GM18858 (cell line): ENCODE results near the gene SYT13.
"Not testable (repeated sequence)": the region's sequence is repeated elsewhere in the genome, so short reads cannot be mapped to it uniquely, and the experiment has no call there.

Experiments used
- ATAC-seq: cut with Tn5 transposase; IDR thresholded peaks from one replicate; pipeline ENCODE4 v1.9.1; 2021; ENCODE audit not compliant: unreplicated experiment

The SYT13 gene

GRCh38 chr11:45313171-45313865 is 27.2 kb upstream of the SYT13 start:
- ATAC-seq = no peak

DNA sequence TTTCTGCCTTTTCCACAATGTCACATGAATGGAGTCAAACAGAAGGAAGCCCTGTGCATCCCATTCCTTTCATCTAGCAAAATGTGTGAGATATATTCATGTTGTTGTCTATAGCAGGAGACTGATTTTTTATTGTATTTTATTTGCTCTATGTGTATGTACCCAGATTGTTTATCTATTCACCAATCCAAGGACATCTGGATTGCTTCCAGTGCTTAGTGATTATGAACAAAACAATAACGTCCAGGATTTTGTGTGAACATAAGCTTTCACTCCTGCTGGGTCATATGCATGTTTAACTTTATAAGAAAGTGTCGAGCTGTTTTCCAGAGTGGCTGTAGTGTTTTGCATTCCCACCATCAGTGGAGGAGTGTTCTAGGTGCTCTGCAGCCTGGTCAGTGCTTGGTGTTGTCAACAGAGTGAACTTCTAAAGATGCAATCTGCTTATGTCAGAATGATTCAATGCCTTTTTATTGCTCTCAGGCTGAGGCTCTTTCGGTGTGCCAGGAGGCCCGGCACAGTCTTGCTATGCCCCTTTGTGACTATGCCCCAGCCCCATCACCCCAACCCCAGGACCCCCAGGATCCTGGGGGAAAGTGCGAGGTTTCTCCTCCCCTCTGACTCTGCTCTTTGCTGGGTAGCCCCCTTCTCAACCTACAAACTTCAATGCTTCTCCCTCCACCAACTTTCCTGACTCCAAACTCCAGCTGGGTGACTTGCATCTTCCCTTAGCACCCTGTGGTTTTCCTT is 19.9 kb upstream of the SYT13 start:
- ATAC-seq = no peak

DNA sequence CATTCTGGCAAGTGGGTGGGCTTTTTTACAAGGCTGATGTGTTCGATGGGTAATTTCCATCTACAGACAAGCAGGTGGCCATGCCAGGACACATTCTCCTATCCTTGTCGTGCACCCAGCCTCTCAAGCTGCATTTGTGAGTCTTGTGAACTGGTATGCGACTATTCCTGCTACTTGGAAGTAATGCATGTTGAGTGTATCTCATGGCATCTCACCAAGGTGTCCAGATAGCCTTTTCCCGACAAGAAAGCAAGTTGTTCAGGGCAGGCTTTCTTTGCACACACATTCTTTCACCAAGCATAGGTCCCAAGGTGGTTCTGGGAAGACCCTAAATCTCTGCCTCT is 18.8 kb upstream of the SYT13 start:
- no peak for ATAC-seq

DNA sequence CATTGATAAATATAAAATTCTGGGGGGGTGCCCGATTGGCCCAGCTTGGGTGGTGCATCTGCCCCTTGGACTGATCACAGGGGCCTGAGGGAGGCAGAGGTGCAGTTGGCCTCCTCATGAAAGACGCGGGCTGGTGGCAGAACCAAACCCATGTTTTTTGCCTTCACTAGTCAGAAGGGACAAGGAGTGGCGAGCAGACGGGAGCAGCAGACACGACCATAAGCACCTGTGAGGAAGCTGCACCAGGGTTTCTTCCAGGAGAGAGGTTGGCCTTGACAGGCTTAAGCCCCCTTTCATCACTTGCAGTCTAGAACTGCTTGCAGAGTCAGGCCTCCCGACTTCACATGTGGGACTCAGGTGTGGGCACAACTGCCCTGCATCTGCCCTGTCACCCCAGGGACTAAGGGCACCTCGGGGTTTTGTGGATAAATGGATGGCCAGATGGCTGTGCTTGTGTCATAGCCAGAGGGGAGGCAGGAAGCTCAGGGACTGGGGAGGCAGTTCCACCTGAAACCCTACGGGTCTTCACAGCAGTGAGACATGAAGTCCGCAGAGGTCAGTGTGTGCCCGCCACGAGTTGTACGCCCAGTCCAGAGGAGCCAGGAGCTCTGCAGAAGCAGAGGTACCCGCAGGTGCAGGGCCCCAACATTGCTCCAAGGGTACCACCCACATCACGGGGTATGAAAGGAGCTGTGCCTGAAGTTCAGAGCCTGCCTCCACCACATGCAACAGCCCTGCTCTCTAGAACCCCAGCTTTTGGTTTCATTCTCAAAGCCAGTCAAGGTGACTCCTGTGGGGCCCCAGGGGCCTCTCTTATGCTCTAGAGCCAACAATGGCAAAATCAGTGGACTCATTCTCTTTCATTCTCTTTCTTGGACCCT is 18.2 kb upstream of the SYT13 start:
- ATAC-seq = no peak

GRCh38 chr11:45303316-45303715 is 17.2 kb upstream of the SYT13 start:
- no peak for ATAC-seq

GRCh38 chr11:45301537-45302246 is 15.6 kb upstream of the SYT13 start:
- ATAC-seq = no peak

DNA sequence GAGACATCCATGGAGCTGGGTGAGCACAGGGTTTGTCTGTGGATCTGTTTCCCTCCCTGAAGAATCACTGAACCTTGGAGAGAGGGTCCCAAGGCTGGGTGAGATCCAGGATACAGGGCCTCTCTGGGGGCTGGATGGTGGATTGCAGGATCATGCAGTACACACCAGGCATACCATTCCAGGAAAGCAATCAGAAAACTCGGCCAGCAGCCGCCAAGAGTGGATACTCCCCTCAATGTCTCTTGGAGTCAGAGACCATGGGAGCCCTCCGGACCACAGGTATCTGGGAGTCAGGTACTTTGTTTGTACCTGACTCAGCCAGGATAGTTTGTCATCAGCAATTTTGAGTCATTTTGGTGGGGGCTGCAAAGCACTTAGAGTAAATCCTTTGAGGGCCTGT is 14.6 kb upstream of the SYT13 start:
- ATAC-seq = no peak

GRCh38 chr11:45298718-45299117 is 12.6 kb upstream of the SYT13 start:
- ATAC-seq = no peak

DNA sequence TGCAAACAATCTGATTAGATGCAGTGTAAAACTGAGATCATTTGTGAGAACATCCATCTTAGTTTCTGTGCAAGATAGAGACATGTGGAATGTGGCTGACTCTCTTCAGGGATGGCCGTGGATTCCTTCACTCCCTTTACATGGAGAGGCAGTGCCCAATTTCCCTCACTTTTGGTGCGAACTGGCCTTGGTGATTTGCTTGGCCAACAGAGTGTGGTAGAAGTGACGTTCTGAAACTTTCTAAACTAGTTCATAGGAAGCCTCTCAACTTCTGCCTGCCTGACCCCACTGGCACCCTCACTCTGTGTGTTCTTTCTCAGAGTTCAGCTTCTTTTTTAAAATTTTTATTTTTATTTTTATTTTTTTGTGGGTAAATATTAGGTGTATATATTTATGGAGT is 9.9 kb upstream of the SYT13 start:
- no peak for ATAC-seq

DNA sequence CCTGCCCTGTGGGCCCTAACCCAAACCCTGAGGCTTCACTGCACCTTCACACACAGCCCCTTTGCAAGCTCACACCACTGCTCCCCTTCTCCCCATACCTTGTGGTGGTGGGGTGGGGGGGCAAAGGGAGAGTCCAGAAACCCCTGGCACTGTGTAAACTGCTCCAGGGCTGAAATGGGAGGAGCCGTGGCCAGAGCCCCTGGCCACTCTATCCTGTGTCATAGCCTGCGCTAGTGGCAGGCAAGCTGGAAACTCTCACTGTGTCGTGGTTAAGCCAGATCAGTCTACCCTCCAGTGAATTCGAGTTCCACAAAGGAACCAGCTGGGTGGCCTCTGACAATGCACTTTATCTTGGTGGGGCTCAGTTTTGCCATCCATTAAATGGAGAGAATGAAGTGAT is 8.4 kb upstream of the SYT13 start:
- no peak for ATAC-seq

GRCh38 chr11:45293566-45294192 is 7.5 kb upstream of the SYT13 start:
- not testable (repeated sequence) for ATAC-seq

DNA sequence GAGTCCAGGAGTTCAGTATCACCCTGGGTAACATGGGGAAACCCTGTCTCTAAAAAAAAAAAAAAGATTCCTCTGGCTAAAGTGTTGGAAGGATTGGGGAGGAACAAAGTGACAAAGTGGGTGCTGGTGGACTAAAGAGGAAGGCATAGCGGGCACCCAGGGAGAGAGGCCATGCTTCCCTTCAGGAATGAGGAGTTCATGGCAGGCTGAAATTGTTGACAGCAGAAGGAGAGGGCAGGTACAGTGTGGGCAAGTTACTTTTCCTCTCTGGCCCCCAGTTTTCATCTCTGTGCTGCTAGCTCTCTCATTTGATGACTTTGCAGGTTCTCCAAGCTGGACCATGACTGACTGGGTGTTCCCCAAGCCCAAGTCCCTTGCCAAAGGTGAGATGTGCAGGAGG is 4.4 kb upstream of the SYT13 start:
- no peak for ATAC-seq

DNA sequence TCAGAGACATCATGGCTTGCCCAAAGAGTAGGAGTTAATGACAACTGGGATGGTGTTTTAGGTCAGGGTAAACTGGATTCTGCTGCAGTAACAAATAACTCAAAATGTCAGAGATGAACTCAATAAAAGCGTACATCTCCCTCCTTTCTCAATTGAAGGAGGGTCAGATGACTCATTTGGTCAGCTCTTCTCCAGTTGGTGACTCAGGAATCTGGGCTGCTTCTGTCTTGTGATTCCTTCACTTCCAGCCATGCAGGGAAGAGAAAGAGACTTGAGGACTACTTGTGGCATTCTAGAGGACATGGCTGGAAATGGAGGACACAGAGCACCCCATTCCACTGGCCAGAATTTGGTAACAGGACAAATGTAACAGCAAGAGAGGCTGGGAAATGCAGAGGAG is 3.2 kb upstream of the SYT13 start:
- no peak for ATAC-seq

- ATAC-seq = no peak
These were observed 2.2 kb upstream of the SYT13 start for GRCh38 chr11:45288339-45288738.

GRCh38 chr11:45287316-45287903 is 1.3 kb upstream of the SYT13 start:
- no peak for ATAC-seq

DNA sequence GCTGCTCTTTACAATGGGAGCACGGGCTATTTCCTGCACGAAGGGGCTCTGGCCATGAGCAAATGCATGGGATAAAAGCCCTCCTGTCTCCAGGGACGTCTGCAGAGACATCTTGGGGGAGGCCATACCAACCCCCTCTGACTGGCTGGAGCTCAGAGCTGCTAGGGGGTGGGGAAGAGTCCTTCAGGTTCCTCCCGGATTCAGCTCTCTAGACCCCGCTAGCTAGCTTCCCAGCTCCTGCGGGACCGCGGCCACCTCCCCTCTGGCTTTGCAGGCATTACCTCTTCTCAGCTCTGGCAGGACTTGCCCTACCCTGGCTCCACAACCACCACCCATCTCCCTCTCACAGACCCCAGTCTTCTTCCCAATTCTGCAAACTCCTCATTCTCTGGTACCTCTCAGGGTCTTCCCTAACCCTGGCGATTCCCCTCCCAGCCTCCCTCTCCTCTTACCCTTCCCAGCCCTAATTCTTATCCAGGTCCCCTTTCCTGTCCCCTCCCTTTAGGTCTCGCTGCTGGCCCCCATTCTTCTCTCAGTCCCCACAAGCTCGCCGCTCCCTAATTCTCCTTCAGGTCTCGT is 802 bp downstream of the SYT13 start:
- ATAC-seq = no peak

DNA sequence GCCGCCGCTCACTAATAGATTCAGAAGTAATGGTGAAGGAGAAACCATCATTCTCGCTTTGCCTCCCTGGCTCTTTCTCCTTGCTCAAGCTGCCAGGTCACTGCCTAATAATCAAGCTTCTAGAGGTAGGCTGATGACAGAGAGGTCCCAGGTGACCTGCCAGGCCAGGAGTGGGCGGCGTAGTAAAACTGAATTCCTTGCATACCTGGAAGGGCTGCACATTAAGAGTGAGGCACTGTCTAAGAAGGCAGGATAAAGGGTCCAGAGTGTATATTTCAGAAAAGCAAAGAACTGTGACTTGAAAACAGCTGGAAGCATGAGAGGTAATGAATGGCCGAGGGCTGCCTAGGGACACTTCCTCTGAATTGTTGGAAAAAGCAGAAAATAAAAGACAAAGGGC is 4.1 kb downstream of the SYT13 start:
- ATAC-seq = no peak

DNA sequence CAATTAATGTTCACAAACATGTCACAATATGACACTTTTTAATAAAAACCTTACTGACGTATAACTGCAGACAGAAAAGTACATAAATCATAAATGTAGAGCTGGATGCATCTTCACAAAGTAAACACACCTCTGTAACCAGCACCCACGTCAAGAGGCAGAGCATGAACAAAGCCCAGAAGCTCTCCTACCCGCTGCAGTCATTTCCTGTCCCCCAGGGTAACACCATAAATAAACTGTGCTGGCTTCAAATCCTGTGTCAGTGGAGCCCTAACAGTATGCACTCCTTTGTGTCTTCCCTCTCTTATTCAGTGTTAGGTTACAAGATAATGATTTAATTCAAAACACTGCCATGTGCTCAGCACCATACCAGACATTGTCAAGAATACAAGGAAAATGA is 5.7 kb downstream of the SYT13 start:
- ATAC-seq = no peak

- ATAC-seq = no peak
These were observed 6.5 kb downstream of the SYT13 start for GRCh38 chr11:45279645-45280044.

GRCh38 chr11:45278714-45279113 is 7.4 kb downstream of the SYT13 start:
- no peak for ATAC-seq
